A549 treated with RU486 at 1 μM for 4 hours (cell line): Measurements from ENCODE around the gene LMNB1. TPM values are rescaled to one million over a fixed set of nuclear protein-coding genes. Genes with fewer than 3 reads are reported as not detected.

ENCODE experiments used
- total RNA-seq: library from RNA; stranded (reverse); fragments of 200-300 nt; extraction: Qiagen RNA extraction; gene quantifications from 5 replicates; pipeline ENCODE4 v1.2.3, GENCODE V29; 2022; ENCODE audit warnings: low read depth

LMNB1 gene, protein sequence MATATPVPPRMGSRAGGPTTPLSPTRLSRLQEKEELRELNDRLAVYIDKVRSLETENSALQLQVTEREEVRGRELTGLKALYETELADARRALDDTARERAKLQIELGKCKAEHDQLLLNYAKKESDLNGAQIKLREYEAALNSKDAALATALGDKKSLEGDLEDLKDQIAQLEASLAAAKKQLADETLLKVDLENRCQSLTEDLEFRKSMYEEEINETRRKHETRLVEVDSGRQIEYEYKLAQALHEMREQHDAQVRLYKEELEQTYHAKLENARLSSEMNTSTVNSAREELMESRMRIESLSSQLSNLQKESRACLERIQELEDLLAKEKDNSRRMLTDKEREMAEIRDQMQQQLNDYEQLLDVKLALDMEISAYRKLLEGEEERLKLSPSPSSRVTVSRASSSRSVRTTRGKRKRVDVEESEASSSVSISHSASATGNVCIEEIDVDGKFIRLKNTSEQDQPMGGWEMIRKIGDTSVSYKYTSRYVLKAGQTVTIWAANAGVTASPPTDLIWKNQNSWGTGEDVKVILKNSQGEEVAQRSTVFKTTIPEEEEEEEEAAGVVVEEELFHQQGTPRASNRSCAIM
- 56.8 to 86.4 TPM (median 65.4 TPM) in 5 replicates for total RNA-seq

DNA sequence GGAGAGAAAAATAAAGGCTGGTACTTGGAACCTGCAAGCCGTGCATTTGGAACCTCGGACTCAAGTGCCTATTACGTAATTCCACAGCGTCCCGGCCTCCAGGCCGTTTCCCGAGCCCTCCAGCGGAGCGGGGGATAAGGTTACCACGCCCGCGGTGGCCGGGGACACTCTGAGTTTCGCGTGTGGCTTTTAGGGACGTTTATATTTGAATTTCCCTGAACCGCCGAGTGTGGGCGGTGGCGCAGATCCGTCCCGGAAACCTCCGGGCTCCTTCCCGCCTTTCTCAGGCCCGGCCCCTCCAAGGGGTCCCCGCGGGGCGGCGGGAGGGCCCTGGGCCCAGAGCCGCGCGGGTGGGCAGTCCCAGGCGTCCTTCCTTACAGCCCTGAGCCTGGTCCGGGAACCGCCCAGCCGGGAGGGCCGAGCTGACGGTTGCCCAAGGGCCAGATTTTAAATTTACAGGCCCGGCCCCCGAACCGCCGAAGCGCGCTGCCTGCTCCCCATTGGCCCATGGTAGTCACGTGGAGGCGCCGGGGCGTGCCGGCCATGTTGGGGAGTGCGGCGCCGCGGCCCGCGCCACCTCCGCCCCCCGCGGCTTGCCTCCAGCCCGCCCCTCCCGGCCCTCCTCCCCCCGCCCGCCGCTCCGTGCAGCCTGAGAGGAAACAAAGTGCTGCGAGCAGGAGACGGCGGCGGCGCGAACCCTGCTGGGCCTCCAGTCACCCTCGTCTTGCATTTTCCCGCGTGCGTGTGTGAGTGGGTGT, at the start of gene LMNB1:
TSS of gene LMNB1 (plus strand) at position 638 of the 758 bp plus-strand sequence. CDS start 373 bp downstream, outside the sequence.

Other genes with a start within 250 kb of the LMNB1 start
- 66.5 to 75.8 TPM (median 70.2 TPM) in 5 replicates for gene ALDH7A1, start 181.9 kb upstream of the LMNB1 start, total RNA-seq
- 48.6 to 76.7 TPM (median 52.3 TPM) in 5 replicates for gene PHAX, start 176.2 kb upstream of the LMNB1 start, total RNA-seq